Progenitor cell of endocrine pancreas (in vitro differentiated cells): ENCODE results near the gene NEK4. TPM values are rescaled to one million over a fixed set of nuclear protein-coding genes. Genes with fewer than 3 reads are reported as not detected.
"Not testable (repeated sequence)": the region's sequence is repeated elsewhere in the genome, so short reads cannot be mapped to it uniquely, and the experiment has no call there.

Experiments used
- DNase-seq: peaks from one replicate; pipeline ENCODE4 v3.0.0; 2021; ENCODE audit warnings: low spot score; ENCODE audit not compliant: unreplicated experiment
- H3K27ac Mint-ChIP-seq: 2 replicates; pipeline ENCODE4 v1.8.0; 2021; ENCODE audit warnings: mild to moderate bottlenecking, moderate library complexity, mixed read lengths
- H3K27me3 Mint-ChIP-seq: 2 replicates; pipeline ENCODE4 v1.8.0; 2021; ENCODE audit warnings: mixed read lengths
- H3K36me3 Mint-ChIP-seq: 2 replicates; pipeline ENCODE4 v1.8.0; 2022; ENCODE audit warnings: mixed read lengths; ENCODE audit not compliant: insufficient read depth
- H3K4me1 Mint-ChIP-seq: 2 replicates; pipeline ENCODE4 v1.8.0; 2021; ENCODE audit warnings: low read depth, mixed read lengths
- H3K4me3 Mint-ChIP-seq: 2 replicates; pipeline ENCODE4 v1.8.0; 2021; ENCODE audit warnings: low read depth, mild to moderate bottlenecking, moderate library complexity, mixed read lengths
- H3K9me3 Mint-ChIP-seq: 2 replicates; pipeline ENCODE4 v1.8.0; 2021; ENCODE audit warnings: low read depth, mixed read lengths
- CTCF ChIP-seq: fragments of 200-600 bp; sonication (generic); IDR thresholded peaks from one replicate; pipeline ENCODE4 v1.5.0; 2021; ENCODE audit warnings: antibody characterized with exemption, mild to moderate bottlenecking; ENCODE audit not compliant: unreplicated experiment
- total RNA-seq: library from RNA; stranded (reverse); gene quantifications from 2 replicates; pipeline ENCODE4 v1.2.1, GENCODE V29; 2021

The NEK4 gene
- total RNA-seq, 1 donor from 2014 or later: 51.1 TPM

DNA sequence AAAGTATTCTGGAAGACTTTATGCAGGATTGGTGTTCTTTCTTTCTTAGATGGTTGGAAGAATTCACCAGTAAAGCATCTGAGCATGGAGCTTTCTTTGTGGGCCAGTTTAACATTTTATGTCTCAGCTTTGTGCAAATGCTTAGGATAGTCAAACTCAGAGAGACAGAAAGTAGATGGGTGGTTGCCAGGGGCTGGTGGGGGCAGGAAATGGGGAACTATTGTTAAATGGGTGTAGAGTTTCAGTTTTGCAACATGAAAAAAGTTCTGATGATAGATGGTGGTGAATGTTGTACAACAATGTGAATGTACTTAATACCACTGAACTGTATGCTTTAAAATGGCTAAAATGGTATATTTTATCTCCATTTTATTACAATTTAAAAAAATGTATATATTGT is 40.1 kb downstream of the NEK4 start:
- Mint-ChIP-seq H3K27ac (no peak overlapping the region), H3K4me1 (no peaks in the 10 kb centered on the region), H3K27me3 (no peaks in the 10 kb centered on the region), H3K9me3 (peaks cover 11% of the 10 kb centered on the region), H3K36me3 (peaks cover 71% of the 10 kb centered on the region), H3K4me3 (no peak overlapping the region)
- TF ChIP-seq CTCF: no peak
- no peak for DNase-seq

DNA sequence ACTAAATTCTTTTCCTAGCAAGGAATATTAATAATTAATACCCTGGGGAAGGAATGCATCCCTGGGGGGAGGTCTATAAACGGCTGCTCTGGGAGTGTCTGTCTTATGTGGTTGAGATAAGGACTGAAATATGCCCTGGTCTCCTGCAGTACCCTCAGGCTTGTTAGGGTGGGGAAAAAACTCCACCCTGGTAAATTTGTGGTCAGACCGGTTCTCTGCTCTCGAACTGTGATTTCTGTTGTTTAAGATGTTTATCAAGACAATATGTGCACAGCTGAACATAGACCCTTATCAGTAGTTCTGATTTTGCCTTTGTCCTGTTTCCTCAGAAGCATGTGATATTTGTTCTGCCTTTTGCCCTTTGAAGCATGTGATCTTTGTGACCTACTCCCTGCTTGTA is 42.0 kb downstream of the NEK4 start:
- not testable (repeated sequence) for DNase-seq, H3K27me3 Mint-ChIP-seq, H3K4me1 Mint-ChIP-seq, H3K4me3 Mint-ChIP-seq
- peaks cover 11% of the 10 kb centered on the region for H3K9me3 Mint-ChIP-seq
- H3K36me3 Mint-ChIP-seq: peaks cover 63% of the 10 kb centered on the region
- peak overlapping the region; percentile 71 for H3K27ac Mint-ChIP-seq

GRCh38 chr3:52724511-52724910 is 46.2 kb downstream of the NEK4 start:
- TF ChIP-seq CTCF: no peak
- no peak overlapping the region for H3K4me3 Mint-ChIP-seq

GRCh38 chr3:52723935-52724334 is 46.8 kb downstream of the NEK4 start:
- no peaks in the 10 kb centered on the region for H3K4me1 Mint-ChIP-seq
- no peaks in the 10 kb centered on the region for H3K27me3 Mint-ChIP-seq
- peaks cover 28% of the 10 kb centered on the region for H3K36me3 Mint-ChIP-seq
- no peak overlapping the region for H3K4me3 Mint-ChIP-seq
- peaks cover 5% of the 10 kb centered on the region for H3K9me3 Mint-ChIP-seq
- TF ChIP-seq CTCF: no peak
- no peak overlapping the region for H3K27ac Mint-ChIP-seq
- DNase-seq: no peak

More at GRCh38 chr3:52724511-52724910, 46.2 kb downstream of the NEK4 start:
- no peak for DNase-seq
- Mint-ChIP-seq H3K27ac (no peak overlapping the region), H3K27me3 (no peaks in the 10 kb centered on the region), H3K36me3 (peaks cover 31% of the 10 kb centered on the region), H3K9me3 (peaks cover 8% of the 10 kb centered on the region), H3K4me1 (no peaks in the 10 kb centered on the region)

GRCh38 chr3:52722491-52722890 is 48.2 kb downstream of the NEK4 start:
- no peak for TF ChIP-seq CTCF
- H3K27me3 Mint-ChIP-seq: no peaks in the 10 kb centered on the region
- H3K4me3 Mint-ChIP-seq: no peak overlapping the region
- no peaks in the 10 kb centered on the region for H3K9me3 Mint-ChIP-seq
- peak overlapping the region; percentile 84 for H3K27ac Mint-ChIP-seq
- H3K4me1 Mint-ChIP-seq: no peaks in the 10 kb centered on the region
- DNase-seq: no peak
- peaks cover 20% of the 10 kb centered on the region for H3K36me3 Mint-ChIP-seq

- Mint-ChIP-seq H3K27ac (no peak overlapping the region), H3K27me3 (no peaks in the 10 kb centered on the region), H3K36me3 (peaks cover 16% of the 10 kb centered on the region), H3K4me3 (no peak overlapping the region), H3K9me3 (no peaks in the 10 kb centered on the region), H3K4me1 (no peaks in the 10 kb centered on the region)
- no peak for DNase-seq
- TF ChIP-seq CTCF: no peak
Observed at GRCh38 chr3:52721730-52722008, 49.1 kb downstream of the NEK4 start.
